Mesodermal cell (in vitro differentiated cells): Measurements from ENCODE around the gene NMT1.
"Not testable (repeated sequence)": the region's sequence is repeated elsewhere in the genome, so short reads cannot be mapped to it uniquely, and the experiment has no call there.

ENCODE experiments used
- H3K27ac ChIP-seq: 2 replicates; pipeline ENCODE4 v1.7.0; 2013; ENCODE audit warnings: mild to moderate bottlenecking, low read depth, low read length, moderate library complexity; ENCODE audit not compliant: severe bottlenecking
- H3K36me3 ChIP-seq: 2 replicates; pipeline ENCODE4 v1.7.1; 2013; ENCODE audit warnings: mild to moderate bottlenecking, low read length, moderate library complexity; ENCODE audit not compliant: control insufficient read depth, insufficient read depth
- H3K4me1 ChIP-seq: one replicate; pipeline ENCODE4 v1.7.1; 2013; ENCODE audit warnings: mild to moderate bottlenecking, low read length; ENCODE audit not compliant: insufficient read depth, control insufficient read depth, poor library complexity, severe bottlenecking
- H3K4me3 ChIP-seq: 2 replicates; pipeline ENCODE4 v1.7.0; 2013; ENCODE audit warnings: low read length, control low read depth, mild to moderate bottlenecking; ENCODE audit not compliant: insufficient read depth, poor library complexity, severe bottlenecking; ENCODE audit errors: extremely low read depth
- H3K9me3 ChIP-seq: 2 replicates; pipeline ENCODE4 v1.7.1; 2013; ENCODE audit warnings: mild to moderate bottlenecking, low read length, moderate library complexity; ENCODE audit not compliant: control insufficient read depth
- WGBS, 2 experiments: methylation state at CpG; one replicate each; pipeline ENCODE4 v1.1.5; 2013; ENCODE audit warnings: missing lambda C conversion rate in 2 of 2; ENCODE audit not compliant: insufficient coverage in 2 of 2; 5-methylcytosine and 5-hydroxymethylcytosine counted together

NMT1 gene

GRCh38 chr17:45038728-45039634 is 22.1 kb upstream of the NMT1 start:
- no peak overlapping the region for H3K4me3 ChIP-seq
- H3K36me3 ChIP-seq, result peaks cover 28% of the 10 kb centered on the region
- H3K27ac ChIP-seq, result peak overlapping the region; percentile 1
- WGBS, 2 experiments, result 94 to 95% methylated on average over 9 to 13 of the region's 13 CpGs
- H3K4me1 ChIP-seq, result peaks cover 14% of the 10 kb centered on the region
- H3K9me3 ChIP-seq, result no peaks in the 10 kb centered on the region

- peaks cover 16% of the 10 kb centered on the region for H3K4me1 ChIP-seq
- H3K4me3 ChIP-seq, result no peak overlapping the region
- no peak overlapping the region for H3K27ac ChIP-seq
- no peaks in the 10 kb centered on the region for H3K9me3 ChIP-seq
- H3K36me3 ChIP-seq, result peaks cover 21% of the 10 kb centered on the region
- WGBS, 2 experiments, result 52 to 71% methylated on average over 4 of the region's 4 CpGs
Measured at GRCh38 chr17:45040459-45040858, 20.7 kb upstream of the NMT1 start.

- H3K9me3 ChIP-seq, result no peaks in the 10 kb centered on the region
- H3K4me1 ChIP-seq, result peaks cover 21% of the 10 kb centered on the region
- no peak overlapping the region for H3K4me3 ChIP-seq
- 88% methylated on average over 5 to 6 of the region's 11 CpGs for WGBS, 2 experiments
- peaks cover 17% of the 10 kb centered on the region for H3K36me3 ChIP-seq
- no peak overlapping the region for H3K27ac ChIP-seq
Measured at GRCh38 chr17:45042346-45043120, 18.6 kb upstream of the NMT1 start.

GRCh38 chr17:45043813-45044540 is 17.1 kb upstream of the NMT1 start:
- H3K27ac ChIP-seq, result no peak overlapping the region
- WGBS, 2 experiments, result 84 to 93% methylated on average over 14 to 16 of the region's 18 CpGs

GRCh38 chr17:45046537-45047125 is 14.5 kb upstream of the NMT1 start:
- peaks cover 22% of the 10 kb centered on the region for H3K4me1 ChIP-seq
- peak overlapping the region; percentile 53 for H3K27ac ChIP-seq
- WGBS, 2 experiments, result 91 to 95% methylated on average over 4 of the region's 9 CpGs
- no peak overlapping the region for H3K4me3 ChIP-seq
- no peaks in the 10 kb centered on the region for H3K9me3 ChIP-seq
- peaks cover 15% of the 10 kb centered on the region for H3K36me3 ChIP-seq

More at GRCh38 chr17:45043813-45044540, 17.1 kb upstream of the NMT1 start:
- Histone ChIP-seq H3K36me3 (peaks cover 17% of the 10 kb centered on the region), H3K4me3 (no peak overlapping the region), H3K9me3 (no peaks in the 10 kb centered on the region), H3K4me1 (peaks cover 25% of the 10 kb centered on the region)

GRCh38 chr17:45048795-45049563 is 12.1 kb upstream of the NMT1 start:
- Histone ChIP-seq H3K27ac (no peak overlapping the region), H3K9me3 (no peaks in the 10 kb centered on the region), H3K4me1 (peaks cover 11% of the 10 kb centered on the region), H3K4me3 (no peak overlapping the region), H3K36me3 (peaks cover 10% of the 10 kb centered on the region)
- WGBS, 2 experiments, result 95 to 100% methylated on average over 3 to 6 of the region's 8 CpGs

GRCh38 chr17:45050481-45051059 is 10.5 kb upstream of the NMT1 start:
- peaks cover 3% of the 10 kb centered on the region for H3K36me3 ChIP-seq
- no peaks in the 10 kb centered on the region for H3K9me3 ChIP-seq
- peaks cover 9% of the 10 kb centered on the region for H3K4me1 ChIP-seq
- peak overlapping the region; percentile 94 for H3K27ac ChIP-seq
- peak overlapping the region; percentile 82 for H3K4me3 ChIP-seq
- 8 to 60% methylated on average over 1 to 6 of the region's 14 CpGs for WGBS, 2 experiments

GRCh38 chr17:45051060-45051719 is 9.9 kb upstream of the NMT1 start, which contains the start of gene DCAKD:
DCAKD (minus strand) TSS chr17:45051632; CDS start chr17:45034885, 16,747 bp downstream.
- Histone ChIP-seq H3K4me3 (peak within 1 kb of the TSS; percentile 82), H3K36me3 (peaks cover 3% of the 10 kb centered on the region), H3K27ac (peak within 1 kb of the TSS; percentile 94), H3K9me3 (no peaks in the 10 kb centered on the region), H3K4me1 (peaks cover 9% of the 10 kb centered on the region)
- WGBS, 2 experiments, result 0 to 1% methylated on average over 34 of the region's 56 CpGs

- H3K36me3 ChIP-seq, H3K9me3 ChIP-seq, H3K4me1 ChIP-seq, H3K27ac ChIP-seq: not testable (repeated sequence)
- peak overlapping the region; percentile 47 for H3K4me3 ChIP-seq
- no CpG with 5 or more reads among the region's 54 CpGs for WGBS, 2 experiments
Measured at GRCh38 chr17:45051720-45052051, 9.4 kb upstream of the NMT1 start.
